Neural progenitor cell (in vitro differentiated cells): ENCODE results near the gene USP34.

Experiments used
- CTCF ChIP-seq: fragments of 200-600 bp; sonication (generic); IDR thresholded peaks from 2 replicates; pipeline ENCODE4 v1.5.1; 2017; ENCODE audit warnings: antibody characterized with exemption, mild to moderate bottlenecking
- EZH2 ChIP-seq: fragments of 200-600 bp; sonication (generic); IDR thresholded peaks from 2 replicates; pipeline ENCODE4 v1.6.1; 2017; ENCODE audit warnings: antibody characterized with exemption, mild to moderate bottlenecking, moderate library complexity
- EZH2phosphoT487 ChIP-seq: fragments of 200-600 bp; sonication (generic); IDR thresholded peaks from 2 replicates; pipeline ENCODE4 v1.6.1; 2017; ENCODE audit warnings: antibody characterized with exemption

GRCh38 chr2:61493523-61493942 lies 22.6 kb upstream of the USP34 start:
- TF ChIP-seq CTCF (no peak), EZH2 (no peak), EZH2phosphoT487 (no peak)
